Bronchial epithelial cell (primary cell): ENCODE data around the gene ZSWIM6. TPM values are rescaled to one million over a fixed set of nuclear protein-coding genes. Genes with fewer than 3 reads are reported as not detected.

Experiments
- DNase-seq: peaks from one replicate; pipeline ENCODE4 v3.0.0-alpha.2; 2010; ENCODE audit warnings: low read depth
- FAIRE-seq: peaks from 2 replicates; lab custom pipeline; 2011; peaks lifted over from hg19 to GRCh38; lab: Jason Lieb, UNC
- H3K27me3 ChIP-seq: 2 replicates; pipeline ENCODE4 v1.5.1; 2011; ENCODE audit warnings: low read length; ENCODE audit not compliant: control insufficient read depth, insufficient read depth
- H3K36me3 ChIP-seq: 2 replicates; pipeline ENCODE4 v1.5.1; 2011; ENCODE audit warnings: low read length; ENCODE audit not compliant: control insufficient read depth, insufficient read depth
- H3K4me3 ChIP-seq: 2 replicates; pipeline ENCODE4 v1.5.1; 2011; ENCODE audit warnings: mild to moderate bottlenecking, low read depth, low read length, control low read depth
- CTCF ChIP-seq: IDR thresholded peaks from 2 replicates; pipeline ENCODE4 v1.5.1; 2011; ENCODE audit warnings: mild to moderate bottlenecking, moderate library complexity, low read length, control low read depth, inconsistent platforms; ENCODE audit not compliant: insufficient read depth, severe bottlenecking
- total RNA-seq: library from RNA; depleted of rRNA; stranded (reverse); fragments of >200 nt; gene quantifications from 2 replicates; pipeline ENCODE4 v1.2.1, GENCODE V29; 2014

ZSWIM6 gene
- total RNA-seq, 1 donor from 2014 or later: 5.8 TPM

GRCh38 chr5:61293873-61294272 is 38.2 kb upstream of the ZSWIM6 start:
- FAIRE-seq (no peak), DNase-seq (no peak)

GRCh38 chr5:61295365-61295764 is 36.7 kb upstream of the ZSWIM6 start:
- TF ChIP-seq CTCF: no peak
- no peak for FAIRE-seq

More at GRCh38 chr5:61293873-61294272, 38.2 kb upstream of the ZSWIM6 start:
- TF ChIP-seq CTCF: no peak
- H3K36me3 ChIP-seq: no peaks in the 10 kb centered on the region
- no peaks in the 10 kb centered on the region for H3K27me3 ChIP-seq
- no peak overlapping the region for H3K4me3 ChIP-seq

GRCh38 chr5:61298066-61298465 is 34.0 kb upstream of the ZSWIM6 start:
- Histone ChIP-seq H3K4me3 (no peak overlapping the region), H3K36me3 (no peaks in the 10 kb centered on the region), H3K27me3 (no peaks in the 10 kb centered on the region)
- FAIRE-seq: no peak
- DNase-seq: no peak
- no peak for TF ChIP-seq CTCF

More at GRCh38 chr5:61295365-61295764, 36.7 kb upstream of the ZSWIM6 start:
- Histone ChIP-seq H3K4me3 (no peak overlapping the region), H3K36me3 (no peaks in the 10 kb centered on the region), H3K27me3 (no peaks in the 10 kb centered on the region)
- DNase-seq: no peak

GRCh38 chr5:61298580-61298979 is 33.5 kb upstream of the ZSWIM6 start:
- Histone ChIP-seq H3K36me3 (no peaks in the 10 kb centered on the region), H3K4me3 (no peak overlapping the region), H3K27me3 (no peaks in the 10 kb centered on the region)
- FAIRE-seq (peak; percentile 55), DNase-seq (peak; percentile 95)
- no peak for TF ChIP-seq CTCF

- no peak for TF ChIP-seq CTCF
- DNase-seq (peak; percentile 98), FAIRE-seq (no peak)
- no peaks in the 10 kb centered on the region for H3K27me3 ChIP-seq
- H3K4me3 ChIP-seq: no peak overlapping the region
- no peaks in the 10 kb centered on the region for H3K36me3 ChIP-seq
These were observed 32.8 kb upstream of the ZSWIM6 start for GRCh38 chr5:61299261-61299681.
